Cardiac fibroblast (primary cell): ENCODE data around the gene GPX2.
A peak's percentile ranks its signal among the peaks of the same experiment; 100 is the strongest.

Experiments used
- DNase-seq, 2 donors: peaks; one replicate each; pipeline versions ENCODE4 v3.0.0 to v3.0.0-alpha.2; 2010; ENCODE audit warnings: low read depth in 2 of 2
- H3K4me3 ChIP-seq, 2 donors: replicated peaks in 1 of 2; 1 replicate in 1 of 2; 2 replicates in 1 of 2; pipeline ENCODE4 v1.5.1; 2011; ENCODE audit warnings: low read depth in 2 of 2, low read length in 2 of 2, mild to moderate bottlenecking in 2 of 2, moderate library complexity in 1 of 2
- CTCF ChIP-seq: IDR thresholded peaks from one replicate; pipeline ENCODE4 v1.5.1; 2011; ENCODE audit warnings: low read depth, mild to moderate bottlenecking, low read length, inconsistent platforms

GPX2 gene

GRCh38 chr14:64910847-64911495 lies 31.6 kb downstream of the GPX2 start:
- no peak overlapping the region for H3K4me3 ChIP-seq
- peak; percentile 60 to 63 for DNase-seq
- peak; percentile 73 for TF ChIP-seq CTCF

- H3K4me3 ChIP-seq, result no peak overlapping the region
- TF ChIP-seq CTCF, result no peak
- no peak for DNase-seq
These were observed 36.5 kb downstream of the GPX2 start for GRCh38 chr14:64906022-64906421.

- no peak for TF ChIP-seq CTCF
- H3K4me3 ChIP-seq, result no peak overlapping the region
- DNase-seq, result no peak
These were observed 42.6 kb downstream of the GPX2 start for GRCh38 chr14:64899958-64900357.

GRCh38 chr14:64891839-64892375 lies 50.6 kb downstream of the GPX2 start:
- DNase-seq, result peak; percentile 75 to 82
- H3K4me3 ChIP-seq, result no peak overlapping the region
- peak; percentile 25 for TF ChIP-seq CTCF

- DNase-seq, result no peak
- no peak overlapping the region for H3K4me3 ChIP-seq
- TF ChIP-seq CTCF, result no peak
These were observed 51.2 kb downstream of the GPX2 start for GRCh38 chr14:64891173-64891838.

- DNase-seq, result no peak
- H3K4me3 ChIP-seq, result no peak overlapping the region
- no peak for TF ChIP-seq CTCF
These were observed 53.2 kb downstream of the GPX2 start for GRCh38 chr14:64889352-64889751.
